Lower lobe of right lung (tissue), 2 donors: ENCODE results near the gene HOMER1. TPM values are rescaled to one million over a fixed set of nuclear protein-coding genes. Genes with fewer than 3 reads are reported as not detected.
A peak's percentile ranks its signal among the peaks of the same experiment; 100 is the strongest.
"Not testable (repeated sequence)": the region's sequence is repeated elsewhere in the genome, so short reads cannot be mapped to it uniquely, and the experiment has no call there.

Experiments
- ATAC-seq, 2 donors: fragments of 200-7000 bp; cut with Tn5 transposase; one replicate each; pipeline ENCODE4 v1.9.1; 2020 to 2022; ENCODE audit warnings: mild to moderate bottlenecking in 2 of 2, moderate library complexity in 2 of 2
- DNase-seq: peaks from one replicate; pipeline ENCODE4 v3.0.0-alpha.2; 2020
- H3K27ac ChIP-seq: fragments of 200-600 bp; one replicate; pipeline ENCODE4 v1.8.0; 2022
- H3K27me3 ChIP-seq: fragments of 200-600 bp; one replicate; pipeline ENCODE4 v1.8.0; 2022; ENCODE audit warnings: low read depth
- H3K36me3 ChIP-seq: fragments of 200-600 bp; one replicate; pipeline ENCODE4 v1.8.0; 2022; ENCODE audit warnings: mild to moderate bottlenecking
- H3K4me1 ChIP-seq: fragments of 200-600 bp; one replicate; pipeline ENCODE4 v1.8.0; 2022
- H3K4me3 ChIP-seq: fragments of 200-600 bp; one replicate; pipeline ENCODE4 v1.8.0; 2022; ENCODE audit warnings: mild to moderate bottlenecking
- H3K9me3 ChIP-seq: fragments of 200-600 bp; one replicate; pipeline ENCODE4 v1.8.0; 2022
- CTCF ChIP-seq: fragments of 200-600 bp; IDR thresholded peaks from one replicate; pipeline ENCODE4 v1.8.0; 2022; ENCODE audit warnings: antibody characterized with exemption, mild to moderate bottlenecking
- intact Hi-C: fragments of 100-400 bp; cut with DNase I; formaldehyde crosslinking; loops from one replicate; pipeline ENCODE4 v1.11.0; 2022
- total RNA-seq: library from RNA; stranded (reverse); fragmentation: NEBNext Ultra II Directional; extraction: Animal tissue kit (Norgen Biotek cat#: 25700); gene quantifications from one replicate; pipeline ENCODE4 v1.2.1, GENCODE V29; 2021
- donor health status: DM: no; HTN: yes; CAD: no; lungs with severe emphysema.

The HOMER1 gene
- total RNA-seq, 1 donor from 2014 or later = 6.9 TPM

GRCh38 chr5:79516986-79517385 is 3.1 kb upstream of the HOMER1 start:
- H3K36me3 ChIP-seq = no peaks in the 10 kb centered on the region
- peaks cover 14% of the 10 kb centered on the region for H3K27me3 ChIP-seq
- H3K9me3 ChIP-seq = no peaks in the 10 kb centered on the region
- peaks cover 9% of the 10 kb centered on the region for H3K4me1 ChIP-seq
- DNase-seq (no peak), ATAC-seq (no peak)
- intact Hi-C loops = no loop called here
- TF ChIP-seq CTCF = no peak
- H3K27ac ChIP-seq = no peak overlapping the region
- H3K4me3 ChIP-seq = no peak overlapping the region

GRCh38 chr5:79516331-79516730 is 2.4 kb upstream of the HOMER1 start:
- ATAC-seq, H3K36me3 ChIP-seq, H3K4me1 ChIP-seq, intact Hi-C loops, DNase-seq, H3K9me3 ChIP-seq, H3K4me3 ChIP-seq, H3K27ac ChIP-seq: not testable (repeated sequence)
- H3K27me3 ChIP-seq = peaks cover 21% of the 10 kb centered on the region

- Histone ChIP-seq H3K27ac (peak overlapping the region; percentile 93), H3K9me3 (no peaks in the 10 kb centered on the region), H3K36me3 (no peaks in the 10 kb centered on the region), H3K27me3 (peaks cover 32% of the 10 kb centered on the region), H3K4me1 (peaks cover 9% of the 10 kb centered on the region), H3K4me3 (peak overlapping the region; percentile 96)
- TF ChIP-seq CTCF = no peak
- peak; percentile 92 for DNase-seq
- peak; percentile 91 to 95 for ATAC-seq
- intact Hi-C loops = no loop called here
Measured at GRCh38 chr5:79514391-79515105, 614 bp upstream of the HOMER1 start.

- no peaks in the 10 kb centered on the region for H3K36me3 ChIP-seq
- intact Hi-C loops = no loop called here
- DNase-seq = no peak
Measured at GRCh38 chr5:79513308-79513703, 628 bp downstream of the HOMER1 start.

GRCh38 chr5:79512471-79513307 is 1.2 kb downstream of the HOMER1 start:
- intact Hi-C loops = no loop called here
- Histone ChIP-seq H3K4me3 (peak overlapping the region; percentile 96), H3K4me1 (peaks cover 9% of the 10 kb centered on the region), H3K9me3 (no peaks in the 10 kb centered on the region), H3K36me3 (no peaks in the 10 kb centered on the region), H3K27ac (no peak overlapping the region), H3K27me3 (peaks cover 32% of the 10 kb centered on the region)
- no peak for DNase-seq
- ATAC-seq = no peak
- TF ChIP-seq CTCF = no peak

More at GRCh38 chr5:79513308-79513703, 628 bp downstream of the HOMER1 start:
- Histone ChIP-seq H3K9me3 (no peaks in the 10 kb centered on the region), H3K4me1 (peaks cover 9% of the 10 kb centered on the region), H3K27me3 (peaks cover 32% of the 10 kb centered on the region), H3K27ac (peak overlapping the region; percentile 93), H3K4me3 (peak overlapping the region; percentile 96)
- ATAC-seq = peak in 1 of 2 donors; percentile 0
- TF ChIP-seq CTCF = no peak

GRCh38 chr5:79512049-79512448 is 1.9 kb downstream of the HOMER1 start:
- Histone ChIP-seq H3K27ac (no peak overlapping the region), H3K9me3 (no peaks in the 10 kb centered on the region), H3K4me1 (peaks cover 9% of the 10 kb centered on the region), H3K36me3 (no peaks in the 10 kb centered on the region), H3K4me3 (peak overlapping the region; percentile 96), H3K27me3 (peaks cover 32% of the 10 kb centered on the region)
- ATAC-seq = no peak
- DNase-seq = no peak
- intact Hi-C loops = no loop called here
- TF ChIP-seq CTCF = no peak
